Measurements from ENCODE around the gene ATP6V0A4.

Gene ATP6V0A4

DNA sequence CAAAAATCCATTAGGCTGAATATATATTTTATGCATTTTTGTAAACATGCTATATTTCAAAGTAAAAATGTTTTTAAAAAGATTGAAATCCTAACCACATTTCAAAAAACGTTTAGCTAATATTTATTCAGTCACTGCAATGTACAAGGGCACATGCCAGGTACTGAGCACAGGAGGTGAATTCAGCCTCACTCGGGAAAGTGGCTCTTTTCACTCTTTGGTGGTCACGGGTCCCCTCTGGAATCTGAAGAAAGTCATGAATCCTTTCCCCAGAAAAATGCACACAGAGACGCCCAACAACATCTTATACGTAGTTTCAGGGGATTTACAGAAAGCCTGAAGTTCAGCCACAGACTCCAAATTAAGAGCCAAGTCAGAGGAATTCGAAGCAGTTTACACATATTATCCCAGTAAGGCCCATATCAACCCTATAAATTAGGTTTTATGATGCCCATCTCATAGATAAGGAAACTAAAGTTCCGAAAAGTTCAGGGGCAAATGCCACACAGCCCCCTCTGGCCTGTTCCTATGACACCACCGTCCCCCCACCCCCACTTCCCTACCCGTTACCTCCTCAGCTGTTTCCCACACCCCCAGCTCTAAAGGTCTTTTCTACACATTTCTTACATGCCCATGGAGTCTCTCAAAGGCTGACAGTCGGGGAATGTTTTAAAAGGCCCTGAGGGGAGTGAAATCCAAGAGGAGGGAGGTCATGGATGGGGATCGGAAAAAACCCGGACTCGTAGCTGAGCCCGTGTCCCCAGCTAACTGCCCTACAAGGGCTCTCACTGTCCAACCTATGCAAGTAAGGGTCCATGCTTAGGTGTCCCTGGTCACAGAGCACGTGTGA is 87.2 kb downstream of the ATP6V0A4 start:
- no peak for DNase-seq (ENCODE audit: low read depth)
- TF ChIP-seq, protein P1, sequence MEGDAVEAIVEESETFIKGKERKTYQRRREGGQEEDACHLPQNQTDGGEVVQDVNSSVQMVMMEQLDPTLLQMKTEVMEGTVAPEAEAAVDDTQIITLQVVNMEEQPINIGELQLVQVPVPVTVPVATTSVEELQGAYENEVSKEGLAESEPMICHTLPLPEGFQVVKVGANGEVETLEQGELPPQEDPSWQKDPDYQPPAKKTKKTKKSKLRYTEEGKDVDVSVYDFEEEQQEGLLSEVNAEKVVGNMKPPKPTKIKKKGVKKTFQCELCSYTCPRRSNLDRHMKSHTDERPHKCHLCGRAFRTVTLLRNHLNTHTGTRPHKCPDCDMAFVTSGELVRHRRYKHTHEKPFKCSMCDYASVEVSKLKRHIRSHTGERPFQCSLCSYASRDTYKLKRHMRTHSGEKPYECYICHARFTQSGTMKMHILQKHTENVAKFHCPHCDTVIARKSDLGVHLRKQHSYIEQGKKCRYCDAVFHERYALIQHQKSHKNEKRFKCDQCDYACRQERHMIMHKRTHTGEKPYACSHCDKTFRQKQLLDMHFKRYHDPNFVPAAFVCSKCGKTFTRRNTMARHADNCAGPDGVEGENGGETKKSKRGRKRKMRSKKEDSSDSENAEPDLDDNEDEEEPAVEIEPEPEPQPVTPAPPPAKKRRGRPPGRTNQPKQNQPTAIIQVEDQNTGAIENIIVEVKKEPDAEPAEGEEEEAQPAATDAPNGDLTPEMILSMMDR (IDR thresholded peaks at IDR 0.05; ENCODE audit: low read length, missing control alignments) = no peak
- H3K4me3 ChIP-seq (replicated peaks; ENCODE audit: low read depth, low read length) = no peak overlapping the region

DNA sequence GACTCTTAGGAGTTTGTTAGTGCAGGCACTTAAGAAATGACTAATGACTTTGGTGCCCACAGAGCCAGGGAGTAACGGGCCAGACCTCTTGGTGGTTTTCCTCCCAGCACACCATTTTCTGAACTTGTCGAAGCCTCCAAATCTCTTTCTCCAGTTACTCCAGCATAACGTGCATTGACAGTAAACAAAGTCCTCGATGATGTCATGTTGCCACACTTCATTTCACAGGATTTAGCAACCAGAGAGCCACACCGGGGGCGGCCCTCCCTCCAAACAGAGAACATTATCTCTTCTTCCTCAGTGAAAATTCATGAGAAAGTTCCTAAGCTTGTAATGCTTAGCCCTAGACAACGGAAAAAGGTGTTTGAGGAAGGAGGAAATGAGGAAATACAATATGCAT is 92.8 kb downstream of the ATP6V0A4 start:
- no peak overlapping the region for H3K4me3 ChIP-seq (replicated peaks; ENCODE audit: low read depth, low read length)
- DNase-seq (ENCODE audit: low read depth) = no peak
- TF ChIP-seq, protein P1 (IDR thresholded peaks at IDR 0.05; ENCODE audit: low read length, missing control alignments) = no peak

DNA sequence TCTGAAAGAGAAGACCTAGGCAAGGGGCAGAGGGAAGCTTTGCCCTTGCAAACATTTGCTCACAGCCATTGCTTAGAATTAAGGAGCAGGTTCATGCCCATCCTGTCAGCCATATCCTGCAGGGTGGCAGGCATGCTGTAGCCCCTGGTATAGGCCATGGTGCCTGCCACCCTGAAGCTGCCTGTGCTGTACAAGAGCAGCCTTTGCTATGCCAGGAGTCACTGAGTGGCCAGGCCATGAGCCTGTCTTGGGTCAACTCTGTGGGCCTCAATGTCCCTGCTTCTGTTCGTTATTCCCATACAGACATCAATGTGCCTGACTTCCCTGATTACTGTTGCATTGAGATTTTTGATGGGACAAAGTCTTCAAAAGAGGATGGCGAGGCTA is 96.5 kb downstream of the ATP6V0A4 start:
- no peak for DNase-seq (ENCODE audit: low read depth)
- TF ChIP-seq, protein P1 (IDR thresholded peaks at IDR 0.05; ENCODE audit: low read length, missing control alignments) = no peak
- H3K4me3 ChIP-seq (replicated peaks; ENCODE audit: low read depth, low read length) = no peak overlapping the region

DNA sequence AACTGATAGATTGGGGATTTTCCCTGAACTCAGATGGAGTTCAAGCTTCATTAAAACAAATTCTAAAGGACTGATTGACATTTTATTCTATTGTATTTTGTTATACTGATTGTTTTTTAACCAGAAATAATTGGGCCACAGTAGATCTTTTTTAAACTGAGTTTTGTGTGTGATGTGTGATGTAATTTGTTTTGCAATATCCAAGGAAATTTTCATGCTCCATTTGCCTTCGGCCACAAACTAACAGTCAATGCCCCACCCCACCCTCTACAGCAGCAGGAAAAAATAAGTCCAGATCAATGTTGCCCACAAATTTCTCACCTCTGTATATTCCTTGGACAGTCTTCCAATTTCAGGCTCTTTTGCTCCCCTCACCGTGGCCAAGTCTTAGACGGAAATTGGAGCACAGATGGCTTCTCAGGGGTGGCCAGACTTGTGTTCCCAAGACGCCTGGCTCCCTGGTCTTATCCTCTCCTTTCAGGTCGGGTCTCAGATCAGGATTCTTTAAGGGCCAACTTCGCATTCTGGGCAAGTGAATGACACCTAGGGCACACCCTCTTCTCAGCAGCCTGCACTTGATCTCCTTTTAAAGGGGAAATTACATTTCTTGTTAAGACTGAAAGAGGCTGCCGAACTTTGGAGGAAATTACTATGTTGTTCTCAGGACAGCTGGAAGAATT is 97.0 kb downstream of the ATP6V0A4 start, which contains the start of gene SVOPL:
SVOPL (minus strand) TSS at position 506 of the 680 bp plus-strand sequence. CDS start 22,317 bp downstream, outside the sequence.
- no peak for DNase-seq (ENCODE audit: low read depth)
- no peak within 1 kb of the TSS for H3K4me3 ChIP-seq (replicated peaks; ENCODE audit: low read depth, low read length)
- TF ChIP-seq, protein P1 (IDR thresholded peaks at IDR 0.05; ENCODE audit: low read length, missing control alignments) = no peak

DNA sequence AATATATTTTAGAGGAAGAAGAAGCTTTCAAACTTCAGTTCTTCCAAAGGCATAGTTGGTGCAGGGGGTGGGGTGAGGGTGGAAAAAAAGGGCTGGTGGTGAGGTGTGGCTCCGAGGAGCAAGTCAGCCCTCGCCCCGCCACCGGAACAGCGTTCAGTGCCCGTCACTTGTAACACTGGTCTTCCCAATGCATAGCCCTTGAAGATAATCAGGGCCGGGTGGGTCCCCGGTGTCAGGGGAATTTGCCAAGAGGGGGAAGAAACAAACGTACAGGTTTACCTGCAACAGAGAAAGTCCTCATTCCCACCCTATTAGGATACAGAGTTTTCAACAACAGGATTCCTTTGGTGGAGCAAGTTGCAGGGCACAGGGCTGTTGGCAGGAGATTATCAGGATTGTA is 98.3 kb downstream of the ATP6V0A4 start:
- TF ChIP-seq, protein P1 (IDR thresholded peaks at IDR 0.05; ENCODE audit: low read length, missing control alignments) = no peak
- DNase-seq (ENCODE audit: low read depth) = no peak
- H3K4me3 ChIP-seq (replicated peaks; ENCODE audit: low read depth, low read length) = no peak overlapping the region

DNA sequence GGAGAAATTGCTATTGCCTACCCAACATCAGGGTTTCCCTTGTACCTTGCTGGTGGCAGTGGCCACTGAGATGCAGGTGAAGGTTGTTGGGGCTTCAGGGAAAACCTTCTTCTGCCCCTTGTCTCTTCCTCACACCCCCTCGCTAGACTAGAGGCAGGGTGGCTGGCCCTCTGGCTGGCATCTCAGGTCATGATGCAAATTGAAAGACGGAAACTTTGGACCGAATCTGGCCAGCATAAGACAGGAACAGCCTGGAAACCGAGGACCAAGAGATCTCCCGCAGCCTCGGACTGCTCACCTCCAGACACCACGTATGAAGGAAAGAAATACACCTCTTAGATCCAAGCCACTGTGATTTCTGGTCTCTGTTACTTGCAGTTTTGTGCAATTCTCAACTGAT is 99.7 kb downstream of the ATP6V0A4 start:
- H3K4me3 ChIP-seq (replicated peaks; ENCODE audit: low read depth, low read length) = no peak overlapping the region
- DNase-seq (ENCODE audit: low read depth) = no peak
- TF ChIP-seq, protein P1 (IDR thresholded peaks at IDR 0.05; ENCODE audit: low read length, missing control alignments) = no peak

Measured in fibroblast of pulmonary artery (primary cell).